ENCODE results near the gene FAM156A.

GRCh38 chrX:52933976-52934703, 24.2 kb downstream of the FAM156A start:
- TF ChIP-seq CHD1 (IDR thresholded peaks at IDR 0.05; ENCODE audit: low read depth, low read length) = no peak
- TF ChIP-seq POLR2A (IDR thresholded peaks at IDR 0.05; ENCODE audit: low read depth, low read length) = no peak
- no peak for TF ChIP-seq CTCF (conservative IDR thresholded peaks at IDR 0.05; ENCODE audit: low read depth, low read length)
- no peak for TF ChIP-seq USF2 (IDR thresholded peaks at IDR 0.05; ENCODE audit: low read depth, low read length)
- TF ChIP-seq FOS (IDR thresholded peaks at IDR 0.05; ENCODE audit: low read depth, low read length) = no peak
- TF ChIP-seq SMC3 (IDR thresholded peaks at IDR 0.05; ENCODE audit: low read depth, low read length) = no peak
- no peak for TF ChIP-seq NFE2L2 (IDR thresholded peaks at IDR 0.05; ENCODE audit: low read depth, low read length)

Measured in IMR-90 (cell line).